ENCODE data around the gene TACC2.
"Not testable (repeated sequence)": the region's sequence is repeated elsewhere in the genome, so short reads cannot be mapped to it uniquely, and the experiment has no call there.

The TACC2 gene

GRCh38 chr10:121988361-121989324, at the start of gene TACC2:
TACC2 (plus strand) TSS chr10:121989163; CDS start chr10:122021982, 32,819 bp downstream.
- H3K4me3 ChIP-seq (ENCODE audit: low read length), result no peak within 1 kb of the TSS
- no peak for TF ChIP-seq ZNF274 (IDR thresholded peaks at IDR 0.05; ENCODE audit: low read depth, low read length)

GRCh38 chr10:121941532-121941931, 47.4 kb upstream of the TACC2 start:
- H3K4me3 ChIP-seq (ENCODE audit: low read length), result no peak overlapping the region
- TF ChIP-seq ZNF274 (IDR thresholded peaks at IDR 0.05; ENCODE audit: low read depth, low read length), result no peak

GRCh38 chr10:121942749-121943416, 46.1 kb upstream of the TACC2 start:
- no peak for TF ChIP-seq ZNF274 (IDR thresholded peaks at IDR 0.05; ENCODE audit: low read depth, low read length)
- no peak overlapping the region for H3K4me3 ChIP-seq (ENCODE audit: low read length)

- H3K4me3 ChIP-seq (ENCODE audit: low read length), result no peak overlapping the region
- no peak for TF ChIP-seq ZNF274 (IDR thresholded peaks at IDR 0.05; ENCODE audit: low read depth, low read length)
Measured at GRCh38 chr10:121947343-121948330, 41.3 kb upstream of the TACC2 start.

- no peak for TF ChIP-seq ZNF274 (IDR thresholded peaks at IDR 0.05; ENCODE audit: low read depth, low read length)
- H3K4me3 ChIP-seq (ENCODE audit: low read length), result no peak overlapping the region
Measured at GRCh38 chr10:121949049-121949448, 39.9 kb upstream of the TACC2 start.

GRCh38 chr10:121949451-121949850, 39.5 kb upstream of the TACC2 start:
- no peak overlapping the region for H3K4me3 ChIP-seq (ENCODE audit: low read length)
- no peak for TF ChIP-seq ZNF274 (IDR thresholded peaks at IDR 0.05; ENCODE audit: low read depth, low read length)

GRCh38 chr10:121952226-121952625, 36.7 kb upstream of the TACC2 start:
- no peak for TF ChIP-seq ZNF274 (IDR thresholded peaks at IDR 0.05; ENCODE audit: low read depth, low read length)

GRCh38 chr10:121956111-121957061, 32.6 kb upstream of the TACC2 start:
- no peak for TF ChIP-seq ZNF274 (IDR thresholded peaks at IDR 0.05; ENCODE audit: low read depth, low read length)

More at GRCh38 chr10:121952226-121952625, 36.7 kb upstream of the TACC2 start:
- no peak overlapping the region for H3K4me3 ChIP-seq (ENCODE audit: low read length)

GRCh38 chr10:121959671-121960070, 29.3 kb upstream of the TACC2 start:
- H3K4me3 ChIP-seq (ENCODE audit: low read length), result no peak overlapping the region
- no peak for TF ChIP-seq ZNF274 (IDR thresholded peaks at IDR 0.05; ENCODE audit: low read depth, low read length)

More at GRCh38 chr10:121956111-121957061, 32.6 kb upstream of the TACC2 start:
- no peak overlapping the region for H3K4me3 ChIP-seq (ENCODE audit: low read length)

- no peak overlapping the region for H3K4me3 ChIP-seq (ENCODE audit: low read length)
- no peak for TF ChIP-seq ZNF274 (IDR thresholded peaks at IDR 0.05; ENCODE audit: low read depth, low read length)
Measured at GRCh38 chr10:121961456-121961855, 27.5 kb upstream of the TACC2 start.

- TF ChIP-seq ZNF274 (IDR thresholded peaks at IDR 0.05; ENCODE audit: low read depth, low read length), result no peak
- H3K4me3 ChIP-seq (ENCODE audit: low read length), result no peak overlapping the region
Measured at GRCh38 chr10:121965996-121966395, 23.0 kb upstream of the TACC2 start.

GRCh38 chr10:121969086-121969485, 19.9 kb upstream of the TACC2 start:
- not testable (repeated sequence) for H3K4me3 ChIP-seq (ENCODE audit: low read length)

All from GM08714 (cell line).